Thyroid gland (tissue), 4 donors: ENCODE results near the gene STAMBP.

Experiments
- POLR2A ChIP-seq, 2 donors: fragments of 450-650 bp; IDR thresholded peaks; one replicate each; pipeline ENCODE4 v1.6.1; 2017; ENCODE audit warnings: antibody characterized with exemption in 2 of 2, mild to moderate bottlenecking in 2 of 2, moderate library complexity in 1 of 2
- TF ChIP-seq, protein P1 (sequence below), 6 experiments: fragments of 200-600 bp in 3 of 6; fragments of 450-650 bp in 3 of 6; sonication (generic) in 3 of 6; IDR thresholded peaks; one replicate each; pipeline ENCODE4 v1.5.1; 2016 to 2019; ENCODE audit warnings: antibody characterized with exemption in 6 of 6, mild to moderate bottlenecking in 2 of 6, inconsistent platforms in 1 of 6, moderate library complexity in 1 of 6

DNA sequence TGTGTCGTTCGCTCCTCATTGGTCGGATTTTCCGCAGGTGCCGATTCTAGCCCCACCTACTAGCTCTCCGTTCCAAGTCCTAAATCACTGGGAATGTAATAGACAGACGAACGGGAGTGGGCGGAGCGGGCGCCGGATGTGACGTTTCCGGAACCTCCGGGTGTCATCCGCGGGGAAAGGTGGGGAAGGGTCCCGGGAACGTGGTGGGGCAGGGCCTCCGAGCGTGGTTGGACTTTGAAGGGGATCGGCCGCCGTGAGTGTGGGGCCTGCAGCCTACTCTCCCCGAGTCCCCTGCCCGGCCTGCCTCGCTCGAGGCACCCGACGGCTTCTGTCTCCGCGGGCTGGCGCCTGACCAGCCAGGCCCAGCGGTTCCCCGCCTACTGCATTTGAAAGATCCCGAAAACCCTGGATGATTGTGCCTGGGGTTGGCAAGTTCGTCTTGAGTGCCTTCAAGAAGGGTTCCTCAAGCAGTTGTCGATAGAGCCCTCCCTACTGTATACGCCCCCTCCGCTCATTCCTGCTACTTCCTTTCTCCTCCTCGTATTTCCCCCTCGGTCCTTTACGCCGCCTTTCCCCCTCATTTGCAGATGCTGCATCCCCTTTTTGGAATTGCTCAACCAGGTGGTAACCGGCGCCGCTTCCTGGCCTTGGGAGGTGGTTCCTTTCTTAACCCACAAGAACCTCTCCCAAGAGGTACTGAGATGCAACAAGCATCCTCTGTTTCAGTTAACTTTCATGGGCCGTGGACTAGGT lies at the start of gene STAMBP:
- TF ChIP-seq, protein P1, sequence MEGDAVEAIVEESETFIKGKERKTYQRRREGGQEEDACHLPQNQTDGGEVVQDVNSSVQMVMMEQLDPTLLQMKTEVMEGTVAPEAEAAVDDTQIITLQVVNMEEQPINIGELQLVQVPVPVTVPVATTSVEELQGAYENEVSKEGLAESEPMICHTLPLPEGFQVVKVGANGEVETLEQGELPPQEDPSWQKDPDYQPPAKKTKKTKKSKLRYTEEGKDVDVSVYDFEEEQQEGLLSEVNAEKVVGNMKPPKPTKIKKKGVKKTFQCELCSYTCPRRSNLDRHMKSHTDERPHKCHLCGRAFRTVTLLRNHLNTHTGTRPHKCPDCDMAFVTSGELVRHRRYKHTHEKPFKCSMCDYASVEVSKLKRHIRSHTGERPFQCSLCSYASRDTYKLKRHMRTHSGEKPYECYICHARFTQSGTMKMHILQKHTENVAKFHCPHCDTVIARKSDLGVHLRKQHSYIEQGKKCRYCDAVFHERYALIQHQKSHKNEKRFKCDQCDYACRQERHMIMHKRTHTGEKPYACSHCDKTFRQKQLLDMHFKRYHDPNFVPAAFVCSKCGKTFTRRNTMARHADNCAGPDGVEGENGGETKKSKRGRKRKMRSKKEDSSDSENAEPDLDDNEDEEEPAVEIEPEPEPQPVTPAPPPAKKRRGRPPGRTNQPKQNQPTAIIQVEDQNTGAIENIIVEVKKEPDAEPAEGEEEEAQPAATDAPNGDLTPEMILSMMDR (IDR thresholded peaks at IDR 0.05) = no peak
- peak in 1 of 2 donors; percentile 73 for TF ChIP-seq POLR2A (IDR thresholded peaks at IDR 0.05)
